ENCODE measurements around the gene ITFG2.
A peak's percentile ranks its signal among the peaks of the same experiment; 100 is the strongest.

- TF ChIP-seq ZNF317 (CRISPR knock-in tag; IDR thresholded peaks at IDR 0.05; ENCODE audit: borderline replicate concordance, low read depth) = 0 out of 2 replicates have a peak, but pooled peaks have one; percentile 11
- 0 out of 2 replicates have a peak, but pooled peaks have one; percentile 41 for TF ChIP-seq HMGXB4 (CRISPR knock-in tag; IDR thresholded peaks at IDR 0.05)
- no peak; the same call in 1 of the 2 replicates for TF ChIP-seq CTCF (IDR thresholded peaks at IDR 0.05)
- no peak for TF ChIP-seq ZNF512 (CRISPR knock-in tag; IDR thresholded peaks at IDR 0.05; ENCODE audit: borderline replicate concordance)
- TF ChIP-seq MLX (CRISPR knock-in tag; IDR thresholded peaks at IDR 0.05) = no peak
- peak; percentile 86 for TF ChIP-seq CREM (CRISPR knock-in tag; IDR thresholded peaks at IDR 0.05)
- TF ChIP-seq ZNF671 (CRISPR knock-in tag; IDR thresholded peaks at IDR 0.05) = no peak; the same call in 1 of the 2 replicates
- no peak for TF ChIP-seq E2F1 (CRISPR knock-in tag; IDR thresholded peaks at IDR 0.05)
- no peak for TF ChIP-seq NFATC4 (CRISPR knock-in tag; IDR thresholded peaks at IDR 0.05)
- peak; percentile 82 for TF ChIP-seq GABPB1 (CRISPR knock-in tag; IDR thresholded peaks at IDR 0.05)
- no peak for TF ChIP-seq GRHL2 (CRISPR knock-in tag; IDR thresholded peaks at IDR 0.05; ENCODE audit: insufficient replicate concordance, severe bottlenecking)
- peak; percentile 93 for TF ChIP-seq FOXP4 (CRISPR knock-in tag; IDR thresholded peaks at IDR 0.05)
- TF ChIP-seq ZNF121 (CRISPR knock-in tag; IDR thresholded peaks at IDR 0.05) = peak; percentile 25; the same call in 1 of the 2 replicates
- no peak; the same call in none of the 2 replicates for TF ChIP-seq PRDM15 (CRISPR knock-in tag; IDR thresholded peaks at IDR 0.05)
Measured at GRCh38 chr12:2812290-2813213, at the start of gene ITFG2.

Data from WTC11 (cell line).